HCT116 (cell line): Measurements from ENCODE around the gene AUP1. TPM values are rescaled to one million over a fixed set of nuclear protein-coding genes. Genes with fewer than 3 reads are reported as not detected.

Source experiments
- ATAC-seq: fragments of 200-7000 bp; cut with Tn5 transposase; 2 replicates; pipeline ENCODE4 v1.9.1; 2020; ENCODE audit warnings: mild to moderate bottlenecking, moderate library complexity
- BruUV-seq: library from RNA; stranded (reverse); fragments of 400-500 nt; replicated peaks from 2 replicates; lab custom pipeline; 2021; lab: Mats Ljungman, UMichigan
- CTCF ChIA-PET: fragments of 300-600 bp; sonication (Branson Sonifier 250); formaldehyde crosslinking; loops from one replicate; lab custom pipeline; 2021; ENCODE audit warnings: antibody characterized with exemption; lab: Charles Lee
- POLR2A ChIA-PET: fragments of 300-600, 350-600 bp; sonication (Branson Sonifier 250); formaldehyde crosslinking; loops from one replicate; lab custom pipeline; 2021; ENCODE audit warnings: antibody characterized with exemption; lab: Charles Lee
- RAD21 ChIA-PET, 2 experiments: fragments of 300-600 bp; sonication (Branson Sonifier 250); formaldehyde crosslinking; loops; one replicate each; lab custom pipeline; 2023; ENCODE audit warnings: low total read pairs in 2 of 2; ENCODE audit not compliant: uncharacterized antibody in 2 of 2, unreplicated experiment in 2 of 2, low non-redundant PET in 1 of 2; lab: Charles Lee
- DNase-seq: peaks from one replicate; pipeline ENCODE4 v3.0.0-alpha.2; 2010; ENCODE audit warnings: low read depth, low spot score
- H2AFZ ChIP-seq: fragments of 200-600 bp; shearing (Covaris generic), sonication (generic); 2 replicates; pipeline ENCODE4 v1.6.1; 2017; ENCODE audit warnings: low read depth, mixed run types, mixed read lengths, antibody characterized with exemption, low read length; ENCODE audit not compliant: poor library complexity, severe bottlenecking
- H3K27ac ChIP-seq: 2 replicates; pipeline ENCODE4 v1.5.1; 2012; ENCODE audit warnings: low read depth, low read length
- H3K27me3 ChIP-seq: fragments of 200-600 bp; sonication (generic); 2 replicates; pipeline ENCODE4 v1.6.1; 2016; ENCODE audit warnings: mixed run types, low read length, mixed read lengths; ENCODE audit not compliant: insufficient read depth
- H3K36me3 ChIP-seq, 2 experiments: fragments of 200-500 bp in 1 of 2; fragments of 200-600 bp in 1 of 2; sonication (Bioruptor generic) in 1 of 2; sonication (generic) in 1 of 2; 2 replicates each; pipeline versions ENCODE4 v1.5.1 to v1.6.1; 2014 to 2016; ENCODE audit warnings: low read length in 2 of 2, inconsistent platforms in 1 of 2, mixed read lengths in 1 of 2, mixed run types in 1 of 2; ENCODE audit not compliant: insufficient read depth in 2 of 2, control insufficient read depth in 1 of 2
- H3K4me1 ChIP-seq, 2 experiments: fragments of 200-600 bp in 1 of 2; sonication (generic) in 1 of 2; 2 replicates each; pipeline versions ENCODE4 v1.5.1 to v1.6.1; 2012 to 2017; ENCODE audit warnings: low read length in 2 of 2, inconsistent platforms in 1 of 2, mild to moderate bottlenecking in 1 of 2, mixed read lengths in 1 of 2, mixed run types in 1 of 2, moderate library complexity in 1 of 2; ENCODE audit not compliant: insufficient read depth in 2 of 2, control insufficient read depth in 1 of 2
- H3K4me2 ChIP-seq: fragments of 200-600 bp; sonication (generic); 2 replicates; pipeline ENCODE4 v1.6.1; 2017; ENCODE audit warnings: mixed run types, low read length, mixed read lengths
- H3K4me3 ChIP-seq, 2 experiments: fragments of 200-600 bp in 1 of 2; sonication (generic) in 1 of 2; replicated peaks in 1 of 2; 2 replicates each; pipeline ENCODE4 v1.5.1; 2011 to 2016; ENCODE audit warnings: low read length in 2 of 2, control low read depth in 1 of 2, low read depth in 1 of 2, mild to moderate bottlenecking in 1 of 2, mixed read lengths in 1 of 2, mixed run types in 1 of 2
- H3K79me2 ChIP-seq: fragments of 200-600 bp; sonication (generic); 2 replicates; pipeline ENCODE4 v1.6.1; 2017; ENCODE audit warnings: mild to moderate bottlenecking, mixed run types, low read length, moderate library complexity, mixed read lengths; ENCODE audit not compliant: insufficient read depth
- H3K9ac ChIP-seq: fragments of 200-600 bp; sonication (generic); 2 replicates; pipeline ENCODE4 v1.6.1; 2016; ENCODE audit warnings: low read length, mixed read lengths
- H3K9me2 ChIP-seq: fragments of 200-600 bp; sonication (generic), shearing (Covaris generic); 2 replicates; pipeline ENCODE4 v1.6.1; 2017; ENCODE audit warnings: mixed run types, mild to moderate bottlenecking, moderate library complexity; ENCODE audit not compliant: insufficient read depth
- H3K9me3 ChIP-seq, 2 experiments: fragments of 200-500 bp in 1 of 2; fragments of 200-600 bp in 1 of 2; sonication (Bioruptor generic) in 1 of 2; sonication (generic) in 1 of 2; 2 replicates each; pipeline ENCODE4 v1.6.1; 2014 to 2017; ENCODE audit warnings: low read length in 2 of 2, mixed read lengths in 2 of 2, inconsistent platforms in 1 of 2, low read depth in 1 of 2, mild to moderate bottlenecking in 1 of 2, mixed run types in 1 of 2, moderate library complexity in 1 of 2; ENCODE audit not compliant: control insufficient read depth in 1 of 2, insufficient read depth in 1 of 2
- H4K20me1 ChIP-seq: fragments of 200-600 bp; sonication (generic), shearing (Covaris generic); 2 replicates; pipeline ENCODE4 v1.6.1; 2017; ENCODE audit warnings: mixed run types, mild to moderate bottlenecking, moderate library complexity; ENCODE audit not compliant: insufficient read depth
- ATF3 ChIP-seq: IDR thresholded peaks from 2 replicates; pipeline ENCODE4 v1.6.1; 2012
- CBX3 ChIP-seq: IDR thresholded peaks from 2 replicates; pipeline ENCODE4 v1.6.1; 2012; ENCODE audit warnings: low read depth
- CEBPB ChIP-seq: IDR thresholded peaks from 2 replicates; pipeline ENCODE4 v1.6.1; 2012; ENCODE audit warnings: low read depth
- EGR1 ChIP-seq: IDR thresholded peaks from 2 replicates; pipeline ENCODE4 v1.6.1; 2012; ENCODE audit warnings: low read depth
- EZH2 ChIP-seq: fragments of 200-600 bp; sonication (generic); IDR thresholded peaks from 2 replicates; pipeline ENCODE4 v1.6.1; 2017; ENCODE audit warnings: antibody characterized with exemption, mixed run types
- EZH2phosphoT487 ChIP-seq: fragments of 200-600 bp; IDR thresholded peaks from 2 replicates; pipeline ENCODE4 v1.6.1; 2018; ENCODE audit warnings: antibody characterized with exemption, borderline replicate concordance
- FOSL1 ChIP-seq: IDR thresholded peaks from 2 replicates; pipeline ENCODE4 v1.6.1; 2012; ENCODE audit warnings: low read depth
- JUND ChIP-seq: IDR thresholded peaks from 2 replicates; pipeline ENCODE4 v1.6.1; 2012
- MAX ChIP-seq: IDR thresholded peaks from 2 replicates; pipeline ENCODE4 v1.6.1; 2012
- POLR2AphosphoS5 ChIP-seq: IDR thresholded peaks from 2 replicates; pipeline ENCODE4 v1.6.1; 2011; ENCODE audit warnings: mild to moderate bottlenecking, low read depth, low read length, moderate library complexity
- RAD21 ChIP-seq: IDR thresholded peaks from 2 replicates; pipeline ENCODE4 v1.6.1; 2012; ENCODE audit warnings: low read depth, mild to moderate bottlenecking
- SIN3A ChIP-seq: IDR thresholded peaks from 2 replicates; pipeline ENCODE4 v1.6.1; 2012; ENCODE audit warnings: low read depth
- SP1 ChIP-seq: IDR thresholded peaks from 2 replicates; pipeline ENCODE4 v1.6.1; 2012; ENCODE audit warnings: low read depth
- SRF ChIP-seq: IDR thresholded peaks from 2 replicates; pipeline ENCODE4 v1.6.1; 2012; ENCODE audit warnings: low read depth
- TCF7L2 ChIP-seq: IDR thresholded peaks from 2 replicates; pipeline ENCODE4 v1.7.0; 2011; ENCODE audit warnings: borderline replicate concordance, inconsistent platforms; ENCODE audit not compliant: insufficient read depth, insufficient read length; ENCODE audit errors: extremely low read depth
- ZBTB33 ChIP-seq: IDR thresholded peaks from 2 replicates; pipeline ENCODE4 v1.6.1; 2011; ENCODE audit warnings: mild to moderate bottlenecking, low read length, moderate library complexity; ENCODE audit not compliant: insufficient replicate concordance; ENCODE audit errors: extremely low read depth
- intact Hi-C: fragments of 100-400 bp; cut with micrococcal nuclease; formaldehyde crosslinking; loops from 2 replicates; pipeline ENCODE4 v1.10.0; 2022
- total RNA-seq: library from RNA; stranded (reverse); gene quantifications from one replicate; pipeline ENCODE4 v1.2.1, GENCODE V29; 2021; ENCODE audit not compliant: unreplicated experiment
- TF ChIP-seq, protein P1 (sequence below): IDR thresholded peaks from 2 replicates; pipeline ENCODE4 v1.6.1; 2012; ENCODE audit warnings: low read depth

AUP1 gene
- total RNA-seq, 1 experiment from 2014 or later, result 116 TPM

DNA sequence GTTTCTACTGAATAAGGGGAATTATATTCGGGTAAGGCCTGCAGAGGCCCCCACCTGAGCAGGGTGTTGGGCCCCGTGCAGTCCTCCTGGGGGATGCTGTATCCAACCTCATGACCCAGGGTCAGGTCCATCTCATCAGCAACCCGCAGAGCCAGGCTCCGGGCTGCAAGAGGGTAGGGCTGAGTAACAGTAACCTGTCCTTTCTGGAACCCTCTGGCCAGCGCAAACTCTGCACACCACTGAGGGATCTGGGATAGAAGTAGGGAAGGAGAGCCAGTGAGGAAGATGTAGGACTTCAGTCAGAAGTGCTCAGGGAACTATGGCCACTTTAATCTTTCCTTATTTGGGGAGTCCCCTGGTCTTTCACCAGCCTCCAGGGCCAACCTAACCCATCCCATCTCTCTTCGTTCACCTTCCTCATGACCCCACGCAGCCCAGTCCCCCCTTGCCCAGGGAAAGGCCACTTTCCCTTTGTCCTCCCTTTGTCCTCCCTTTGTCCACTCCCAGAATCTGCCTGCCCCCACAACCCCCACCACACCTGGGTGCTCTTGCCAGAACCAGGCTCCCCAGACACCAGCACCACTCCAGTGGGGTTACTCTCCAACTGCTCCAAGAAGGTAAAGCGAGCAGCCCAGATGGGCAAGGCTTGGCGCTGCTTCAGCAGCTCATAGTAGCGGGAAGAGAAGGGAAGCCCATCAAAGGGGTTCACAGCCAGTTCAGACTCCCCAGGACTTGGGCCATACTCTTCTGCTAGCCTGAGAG lies 4.4 kb downstream of the AUP1 start:
- RAD21 ChIA-PET, result no interaction called here
- no peaks in the 10 kb centered on the region for H3K9me2 ChIP-seq
- POLR2A ChIA-PET, result no interaction called here
- H3K79me2 ChIP-seq, result peaks cover 34% of the 10 kb centered on the region
- no peak overlapping the region for H3K4me2 ChIP-seq
- no peak overlapping the region for H3K9ac ChIP-seq
- H3K4me3 ChIP-seq, result no peak overlapping the region
- CTCF ChIA-PET, result no interaction called here
- no TSS peak for BruUV-seq
- peaks cover 8 to 19% of the 10 kb centered on the region in 2 experiments; a peak in 3 of 4 replicates for H3K4me1 ChIP-seq
- intact Hi-C loops, result no loop called here
- TF ChIP-seq, protein P1, sequence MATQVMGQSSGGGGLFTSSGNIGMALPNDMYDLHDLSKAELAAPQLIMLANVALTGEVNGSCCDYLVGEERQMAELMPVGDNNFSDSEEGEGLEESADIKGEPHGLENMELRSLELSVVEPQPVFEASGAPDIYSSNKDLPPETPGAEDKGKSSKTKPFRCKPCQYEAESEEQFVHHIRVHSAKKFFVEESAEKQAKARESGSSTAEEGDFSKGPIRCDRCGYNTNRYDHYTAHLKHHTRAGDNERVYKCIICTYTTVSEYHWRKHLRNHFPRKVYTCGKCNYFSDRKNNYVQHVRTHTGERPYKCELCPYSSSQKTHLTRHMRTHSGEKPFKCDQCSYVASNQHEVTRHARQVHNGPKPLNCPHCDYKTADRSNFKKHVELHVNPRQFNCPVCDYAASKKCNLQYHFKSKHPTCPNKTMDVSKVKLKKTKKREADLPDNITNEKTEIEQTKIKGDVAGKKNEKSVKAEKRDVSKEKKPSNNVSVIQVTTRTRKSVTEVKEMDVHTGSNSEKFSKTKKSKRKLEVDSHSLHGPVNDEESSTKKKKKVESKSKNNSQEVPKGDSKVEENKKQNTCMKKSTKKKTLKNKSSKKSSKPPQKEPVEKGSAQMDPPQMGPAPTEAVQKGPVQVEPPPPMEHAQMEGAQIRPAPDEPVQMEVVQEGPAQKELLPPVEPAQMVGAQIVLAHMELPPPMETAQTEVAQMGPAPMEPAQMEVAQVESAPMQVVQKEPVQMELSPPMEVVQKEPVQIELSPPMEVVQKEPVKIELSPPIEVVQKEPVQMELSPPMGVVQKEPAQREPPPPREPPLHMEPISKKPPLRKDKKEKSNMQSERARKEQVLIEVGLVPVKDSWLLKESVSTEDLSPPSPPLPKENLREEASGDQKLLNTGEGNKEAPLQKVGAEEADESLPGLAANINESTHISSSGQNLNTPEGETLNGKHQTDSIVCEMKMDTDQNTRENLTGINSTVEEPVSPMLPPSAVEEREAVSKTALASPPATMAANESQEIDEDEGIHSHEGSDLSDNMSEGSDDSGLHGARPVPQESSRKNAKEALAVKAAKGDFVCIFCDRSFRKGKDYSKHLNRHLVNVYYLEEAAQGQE, result no peak
- TF ChIP-seq SP1, result no peak
- TF ChIP-seq EGR1, result no peak
- TF ChIP-seq CEBPB, result no peak
- no peak for TF ChIP-seq SIN3A
- TF ChIP-seq RAD21, result no peak
- no peak for TF ChIP-seq CBX3
- TF ChIP-seq ZBTB33, result no peak
- TF ChIP-seq TCF7L2, result no peak
- TF ChIP-seq FOSL1, result no peak
- TF ChIP-seq POLR2AphosphoS5, result no peak
- no peak for TF ChIP-seq EZH2phosphoT487
- TF ChIP-seq EZH2, result no peak
- TF ChIP-seq SRF, result no peak
- TF ChIP-seq ATF3, result no peak
- TF ChIP-seq MAX, result no peak
- no peak for TF ChIP-seq JUND
- DNase-seq, result no peak
- no peaks in the 10 kb centered on the region for H3K27me3 ChIP-seq
- no peaks in the 10 kb centered on the region for H4K20me1 ChIP-seq
- ATAC-seq, result no peak
- H3K27ac ChIP-seq, result no peak overlapping the region
- H3K9me3 ChIP-seq, result no peaks in the 10 kb centered on the region
- no peak overlapping the region for H2AFZ ChIP-seq
- H3K36me3 ChIP-seq, result peaks cover 18 to 27% of the 10 kb centered on the region in 2 experiments
